Osteocyte (in vitro differentiated cells): ENCODE measurements around the gene UIMC1. TPM values are rescaled to one million over a fixed set of nuclear protein-coding genes. Genes with fewer than 3 reads are reported as not detected.
A peak's percentile ranks its signal among the peaks of the same experiment; 100 is the strongest.
"Not testable (repeated sequence)": the region's sequence is repeated elsewhere in the genome, so short reads cannot be mapped to it uniquely, and the experiment has no call there.

Experiments
- DNase-seq: peaks from one replicate; pipeline ENCODE4 v3.0.0; 2021; ENCODE audit warnings: mixed read lengths; ENCODE audit not compliant: unreplicated experiment; ENCODE audit errors: extremely low spot score
- H3K27ac Mint-ChIP-seq: one replicate; pipeline ENCODE4 v1.8.0; 2021; ENCODE audit warnings: mild to moderate bottlenecking, mixed read lengths; ENCODE audit not compliant: unreplicated experiment
- H3K27me3 Mint-ChIP-seq: one replicate; pipeline ENCODE4 v1.8.0; 2021; ENCODE audit warnings: mixed read lengths; ENCODE audit not compliant: unreplicated experiment
- H3K36me3 Mint-ChIP-seq: one replicate; pipeline ENCODE4 v1.8.0; 2021; ENCODE audit warnings: mixed read lengths; ENCODE audit not compliant: unreplicated experiment
- H3K4me1 Mint-ChIP-seq: one replicate; pipeline ENCODE4 v1.8.0; 2021; ENCODE audit warnings: mixed read lengths; ENCODE audit not compliant: unreplicated experiment
- H3K4me3 Mint-ChIP-seq: one replicate; pipeline ENCODE4 v1.8.0; 2021; ENCODE audit warnings: mild to moderate bottlenecking, moderate library complexity, mixed read lengths; ENCODE audit not compliant: unreplicated experiment
- H3K9me3 Mint-ChIP-seq: one replicate; pipeline ENCODE4 v1.8.0; 2021; ENCODE audit warnings: mixed read lengths; ENCODE audit not compliant: unreplicated experiment
- CTCF ChIP-seq: fragments of 200-600 bp; sonication (generic); IDR thresholded peaks from 2 replicates; pipeline ENCODE4 v1.5.0; 2021; ENCODE audit warnings: antibody characterized with exemption, mild to moderate bottlenecking, moderate library complexity
- total RNA-seq: library from RNA; stranded (reverse); gene quantifications from 2 replicates; pipeline ENCODE4 v1.2.1, GENCODE V29; 2021

The UIMC1 gene
- total RNA-seq, 1 donor from 2014 or later = 32.9 TPM

- Mint-ChIP-seq H3K27me3 (no peaks in the 10 kb centered on the region), H3K9me3 (no peaks in the 10 kb centered on the region), H3K27ac (peak overlapping the region; percentile 25), H3K4me3 (no peak overlapping the region), H3K36me3 (peaks cover 1% of the 10 kb centered on the region), H3K4me1 (peaks cover 24% of the 10 kb centered on the region)
- DNase-seq = no peak
- TF ChIP-seq CTCF = no peak
These were observed 10.4 kb downstream of the UIMC1 start for GRCh38 chr5:176995896-176996767.

- H3K27me3 Mint-ChIP-seq = no peaks in the 10 kb centered on the region
- no peaks in the 10 kb centered on the region for H3K9me3 Mint-ChIP-seq
- H3K4me1 Mint-ChIP-seq = peaks cover 23% of the 10 kb centered on the region
- no peak for DNase-seq
- H3K27ac Mint-ChIP-seq = peak overlapping the region; percentile 54
- peaks cover 1% of the 10 kb centered on the region for H3K36me3 Mint-ChIP-seq
- no peak overlapping the region for H3K4me3 Mint-ChIP-seq
- TF ChIP-seq CTCF = no peak
These were observed 11.5 kb downstream of the UIMC1 start for GRCh38 chr5:176995122-176995490.

GRCh38 chr5:176994460-176995121, 12.0 kb downstream of the UIMC1 start:
- Mint-ChIP-seq H3K4me1 (peaks cover 23% of the 10 kb centered on the region), H3K36me3 (peaks cover 1% of the 10 kb centered on the region), H3K27me3 (no peaks in the 10 kb centered on the region), H3K27ac (peak overlapping the region; percentile 54), H3K4me3 (no peak overlapping the region), H3K9me3 (no peaks in the 10 kb centered on the region)
- no peak for DNase-seq
- no peak for TF ChIP-seq CTCF

GRCh38 chr5:176993081-176993480, 13.5 kb downstream of the UIMC1 start:
- peaks cover 23% of the 10 kb centered on the region for H3K4me1 Mint-ChIP-seq
- peak; percentile 32 for DNase-seq
- not testable (repeated sequence) for H3K9me3 Mint-ChIP-seq, H3K36me3 Mint-ChIP-seq, H3K4me3 Mint-ChIP-seq, H3K27me3 Mint-ChIP-seq, H3K27ac Mint-ChIP-seq

- DNase-seq = no peak
- Mint-ChIP-seq H3K4me3 (no peak overlapping the region), H3K4me1 (no peaks in the 10 kb centered on the region), H3K27ac (no peak overlapping the region), H3K36me3 (peaks cover 5% of the 10 kb centered on the region), H3K27me3 (no peaks in the 10 kb centered on the region), H3K9me3 (no peaks in the 10 kb centered on the region)
- no peak for TF ChIP-seq CTCF
These were observed 19.0 kb downstream of the UIMC1 start for GRCh38 chr5:176987583-176987982.
